ENCODE results near the gene TAT.
"Not testable (repeated sequence)": the region's sequence is repeated elsewhere in the genome, so short reads cannot be mapped to it uniquely, and the experiment has no call there.

TAT gene

DNA sequence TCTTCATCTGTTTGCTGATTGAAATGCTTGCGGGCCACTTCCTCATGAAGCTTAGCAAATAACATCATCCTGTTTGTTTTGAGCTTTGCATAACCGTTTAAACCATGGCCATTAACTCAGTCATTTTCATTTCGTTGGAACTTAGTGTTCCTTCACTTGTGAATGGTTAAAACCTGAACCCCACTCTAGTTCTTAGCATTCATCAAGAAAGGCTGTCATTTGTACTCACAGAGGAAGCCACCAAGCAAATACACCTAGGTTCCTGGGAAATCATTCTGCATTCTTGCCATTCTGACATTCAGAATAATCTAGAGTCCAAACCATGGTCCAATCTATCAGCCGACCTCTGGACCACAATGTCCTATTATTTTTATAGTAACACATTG lies 8.4 kb upstream of the TAT start:
- no peak for DNase-seq

DNA sequence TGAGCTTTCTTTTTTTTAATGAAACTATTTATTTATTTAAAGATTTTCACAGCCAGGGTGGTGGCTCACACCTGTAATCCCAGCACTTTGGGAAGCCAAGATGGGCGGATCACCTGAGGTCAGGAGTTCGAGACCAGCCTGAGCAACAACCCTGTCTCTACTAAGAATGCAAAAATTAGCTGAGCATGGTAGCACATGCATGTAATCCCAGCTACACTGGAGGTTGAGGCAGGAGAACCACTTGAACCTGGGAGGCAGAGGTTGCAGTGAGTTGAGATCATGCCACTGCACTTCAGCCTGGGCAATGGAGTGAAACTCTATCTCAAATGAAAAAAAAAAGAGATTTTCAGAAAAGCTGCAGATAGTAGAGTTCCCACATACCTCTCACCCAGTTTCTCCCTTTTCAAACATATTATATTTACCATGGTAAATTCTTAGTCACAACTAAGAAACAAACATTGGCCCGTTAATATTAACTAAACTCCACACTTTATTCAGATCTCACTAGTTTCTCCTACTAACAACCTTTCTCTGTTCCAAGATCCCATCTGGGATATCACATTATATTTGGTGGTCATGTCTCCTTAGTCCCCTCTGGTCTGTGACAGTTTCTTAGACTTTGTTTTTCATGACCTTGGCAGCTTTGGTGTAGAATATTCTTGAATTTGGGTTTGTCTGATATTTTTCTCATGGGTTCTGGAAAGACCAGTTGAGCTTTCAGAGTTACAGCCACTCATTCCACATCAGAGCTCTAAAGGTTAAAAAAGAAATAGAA lies 7.8 kb upstream of the TAT start:
- no peak for DNase-seq

DNA sequence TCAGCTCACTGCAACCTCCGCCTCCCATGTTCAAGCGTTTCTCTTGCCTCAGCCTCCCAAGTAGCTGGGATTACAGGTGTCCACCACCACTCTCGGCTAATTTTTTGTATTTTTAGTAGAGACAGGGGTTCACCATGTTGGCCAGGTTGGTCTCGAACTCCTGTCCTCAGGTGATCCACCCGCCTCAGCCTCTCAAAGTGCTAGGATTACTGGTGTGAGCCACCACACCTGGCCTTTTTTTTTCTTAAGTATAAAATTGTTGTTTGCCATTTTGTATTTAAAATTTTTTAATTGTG lies 5.6 kb upstream of the TAT start:
- not testable (repeated sequence) for DNase-seq

DNA sequence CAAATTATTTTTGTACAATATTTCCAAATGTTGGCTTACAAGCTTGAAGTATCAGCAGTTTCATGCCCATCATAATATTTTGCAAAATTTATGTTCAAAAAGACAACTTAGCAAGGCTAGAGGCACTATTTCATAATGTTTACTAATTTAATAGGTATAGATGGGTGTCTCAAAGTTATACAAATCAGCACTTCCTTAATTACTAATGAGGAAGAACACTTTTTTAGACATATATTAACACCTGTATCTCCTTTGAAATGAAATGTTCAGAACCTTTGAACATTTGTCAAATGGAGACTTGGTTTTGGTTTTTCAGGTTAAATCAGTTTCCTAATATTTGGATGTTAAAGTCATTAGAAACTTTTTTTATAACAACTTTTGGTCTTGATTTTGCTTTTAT lies 2.2 kb downstream of the TAT start:
- no peak for DNase-seq

DNA sequence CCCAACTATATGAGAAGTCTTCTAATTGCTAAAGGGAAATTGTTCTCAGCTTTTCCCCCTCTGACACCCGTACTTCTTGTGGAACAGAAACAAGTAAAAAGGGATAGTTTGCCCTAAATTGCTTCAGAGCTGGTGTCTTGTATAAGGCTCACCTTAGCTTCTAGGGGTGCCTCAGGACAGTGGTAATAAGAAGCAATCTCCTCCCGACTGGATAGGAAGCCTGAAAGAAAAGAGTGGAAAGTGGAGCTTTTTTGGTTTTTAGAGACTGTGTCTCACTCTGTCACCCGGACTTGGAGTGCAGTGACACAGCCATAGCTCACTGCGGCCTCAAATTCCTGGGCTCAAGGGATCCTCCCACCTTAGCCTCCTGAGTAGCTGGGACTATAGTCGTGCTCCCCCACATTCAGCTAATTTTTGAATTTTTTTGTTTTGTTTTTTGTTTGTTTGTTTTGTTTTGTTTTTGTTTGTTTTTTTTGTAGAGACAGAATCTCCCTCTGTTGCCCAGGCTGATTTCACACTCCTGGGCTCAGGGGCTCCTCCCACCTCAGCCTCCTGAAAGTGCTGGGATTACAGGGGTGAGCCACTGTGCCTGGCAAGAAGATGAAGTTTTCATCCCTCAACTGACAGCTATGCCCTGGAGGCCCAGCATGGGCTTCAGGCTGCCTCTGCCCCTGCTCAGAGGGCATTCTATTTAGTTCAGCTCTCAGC lies 3.4 kb downstream of the TAT start:
- DNase-seq, result no peak

DNA sequence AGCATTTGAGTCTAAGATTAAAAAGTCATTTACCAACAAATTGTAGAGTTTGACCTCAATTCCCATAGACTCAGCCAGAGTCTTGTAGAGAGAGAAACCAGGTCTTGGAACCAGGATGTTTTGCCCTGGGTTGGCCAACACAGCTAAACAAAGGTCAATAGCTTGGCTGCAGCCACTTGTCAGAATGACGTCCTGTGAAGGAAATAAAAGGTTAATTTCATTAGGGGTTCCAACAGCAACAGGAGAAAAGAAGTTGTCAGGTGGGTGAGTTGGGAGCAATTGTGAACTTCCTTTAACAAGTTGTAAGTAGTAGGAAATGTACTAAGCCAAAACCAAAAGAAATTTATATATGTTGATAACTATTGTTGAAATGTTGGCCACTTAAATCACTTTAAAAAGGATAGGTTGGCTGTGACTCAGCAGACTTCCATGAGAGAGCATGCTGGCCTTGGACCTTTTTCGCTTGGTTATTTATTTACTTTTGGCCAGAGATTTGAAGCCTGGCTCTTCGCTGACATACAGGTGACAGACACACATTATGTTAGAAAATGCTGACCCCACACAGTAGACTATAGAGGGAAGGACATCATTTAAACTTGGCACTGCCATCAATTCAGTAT lies 4.3 kb downstream of the TAT start:
- DNase-seq, result no peak

DNA sequence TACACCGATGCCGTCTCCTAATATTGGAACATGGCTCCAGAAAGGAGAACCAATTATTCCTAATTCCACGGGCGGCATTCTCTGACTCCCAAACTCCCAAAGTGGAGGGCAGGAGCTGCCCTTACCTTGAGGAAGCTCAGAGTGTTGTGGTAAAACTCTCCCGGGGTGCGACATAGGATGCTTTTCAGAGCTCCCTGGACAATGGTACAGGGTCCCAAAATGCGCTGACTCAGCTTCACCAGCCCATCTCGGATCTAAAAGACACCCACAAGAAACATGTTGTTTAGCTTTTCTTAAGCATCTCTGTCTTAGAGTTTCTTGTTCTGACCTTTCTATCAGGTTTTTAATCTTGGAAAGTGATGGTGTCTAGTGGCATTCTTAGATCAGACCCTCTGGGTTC lies 6.7 kb downstream of the TAT start:
- no peak for DNase-seq

DNA sequence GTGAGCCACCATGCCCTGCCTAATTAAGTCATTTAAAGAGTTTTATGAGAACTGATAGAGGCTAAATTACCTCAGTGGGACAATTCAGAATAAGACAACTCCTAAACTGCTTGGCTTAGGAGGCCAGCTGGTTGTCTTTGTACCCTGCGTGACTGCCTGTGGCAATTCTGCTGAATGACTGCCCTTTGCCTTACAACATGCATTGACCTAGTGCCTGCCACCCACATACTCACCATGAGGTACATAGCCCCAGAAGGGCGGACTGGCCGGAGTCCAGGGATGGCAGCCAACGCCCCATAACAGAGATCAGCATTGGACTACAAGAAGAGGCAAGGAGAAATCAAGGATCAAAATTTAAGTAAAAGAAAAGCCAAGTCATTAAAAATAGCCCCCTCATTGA lies 7.3 kb downstream of the TAT start:
- no peak for DNase-seq

DNA sequence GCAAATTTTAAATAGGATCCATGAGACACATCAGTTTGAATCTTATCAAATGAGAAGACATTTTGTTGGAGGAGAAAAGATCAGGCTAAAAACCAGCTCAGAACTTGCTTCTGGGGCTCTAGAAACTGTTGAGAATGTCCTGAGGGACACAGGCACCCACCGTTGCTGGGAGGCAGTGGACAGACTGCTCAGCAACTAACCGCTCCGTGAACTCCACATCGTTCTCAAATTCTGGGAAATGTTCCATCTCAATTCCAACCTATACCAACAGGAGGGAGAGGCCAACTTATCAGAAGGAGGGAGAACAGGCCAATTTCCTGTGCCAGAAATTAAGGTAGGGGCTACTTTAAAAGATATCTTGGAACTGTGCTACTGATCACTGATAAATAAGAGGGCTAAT lies 8.3 kb downstream of the TAT start:
- DNase-seq, result no peak

DNA sequence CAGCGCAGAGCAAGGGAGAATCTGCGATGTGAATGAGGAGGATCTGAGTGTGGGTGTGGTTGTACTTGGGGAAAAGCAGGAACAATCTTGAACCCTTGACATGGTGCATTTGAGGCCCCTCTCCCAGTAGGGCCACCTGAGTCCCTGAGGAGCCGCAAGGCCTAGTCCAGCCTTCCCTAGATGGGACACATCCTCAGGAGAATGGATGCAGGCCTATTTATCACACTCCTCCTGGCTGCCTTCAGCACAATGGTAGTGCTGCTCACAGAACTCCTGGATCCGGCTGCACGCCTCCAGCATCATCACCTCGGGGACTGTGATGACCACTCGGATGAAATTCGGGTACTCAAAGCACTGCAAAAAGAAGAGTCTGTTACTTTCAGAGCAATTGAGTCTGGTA lies 9.0 kb downstream of the TAT start:
- DNase-seq, result no peak

DNA sequence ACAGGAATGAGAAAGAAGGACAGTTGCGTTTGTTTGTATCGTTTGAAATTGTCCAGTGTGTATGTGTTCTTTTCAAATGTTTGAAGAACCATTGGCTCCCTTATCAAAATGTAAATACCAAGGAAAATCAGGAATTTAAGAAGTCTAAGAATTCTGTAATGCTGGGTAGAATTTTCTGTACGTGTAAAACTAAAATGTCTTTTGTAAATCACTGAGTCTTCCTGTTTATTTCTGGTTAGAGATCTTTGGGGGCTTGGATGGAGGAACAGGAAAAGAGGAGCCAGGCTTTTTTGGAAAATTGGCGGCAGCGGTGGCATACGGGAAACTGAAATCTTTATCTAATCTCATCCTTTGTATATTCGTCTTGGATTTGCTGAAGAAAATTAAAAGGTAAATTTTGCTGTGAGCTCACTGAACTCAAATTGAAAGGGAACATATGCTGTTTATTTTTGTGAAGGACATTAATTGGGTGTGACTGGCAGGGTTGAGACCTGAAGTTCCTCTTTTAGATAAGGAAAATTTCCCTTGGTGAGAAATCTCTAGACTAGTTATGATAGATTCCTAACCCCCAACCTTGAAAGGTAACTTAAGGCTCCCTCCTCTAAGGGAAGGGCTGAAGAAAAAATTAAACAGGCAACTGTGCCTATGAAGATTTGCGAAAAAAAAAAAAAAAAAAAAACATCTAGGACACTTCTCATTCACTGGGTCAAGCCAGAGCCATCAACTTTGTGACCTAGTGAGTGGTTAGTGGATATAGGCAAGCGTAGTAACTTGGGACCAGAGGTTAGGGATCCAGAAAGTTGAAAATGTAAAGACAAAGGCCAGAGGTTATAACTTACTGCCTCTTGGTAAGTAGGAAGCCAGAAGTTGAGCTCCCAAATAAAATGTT lies 10.8 kb downstream of the TAT start:
- DNase-seq, result no peak

DNA sequence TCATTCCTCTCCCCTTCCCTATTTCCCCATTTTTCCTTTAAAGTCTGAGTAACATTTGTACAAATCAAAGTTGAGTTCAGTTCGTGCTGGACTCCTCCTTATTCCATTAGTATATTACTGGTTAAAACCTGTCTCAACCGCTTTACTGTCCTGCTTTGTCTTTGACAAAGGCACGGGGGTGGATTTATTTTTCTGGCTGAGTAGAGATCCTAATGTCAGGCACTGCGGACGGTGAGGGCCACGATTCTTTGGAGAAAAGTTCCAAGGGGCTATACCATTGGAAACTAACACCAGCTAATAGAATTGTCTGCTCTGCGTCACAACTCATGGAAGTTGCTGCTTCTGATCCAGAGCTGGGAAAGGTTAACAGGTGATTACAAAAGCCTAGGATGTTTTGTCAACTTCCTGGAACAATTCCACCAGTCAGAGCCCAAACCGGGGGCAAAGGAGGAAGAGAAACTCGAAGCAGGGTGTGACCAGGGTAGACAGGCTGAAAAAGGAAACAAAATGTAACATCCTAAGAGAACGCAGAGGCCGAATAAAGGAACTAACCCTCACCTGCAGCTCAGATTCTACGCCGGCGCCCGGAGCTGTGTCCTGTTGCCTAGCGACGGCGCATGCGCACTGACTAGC lies 12.4 kb downstream of the TAT start:
- peak in 1 of 58 donors; percentile 23 for DNase-seq

DNA sequence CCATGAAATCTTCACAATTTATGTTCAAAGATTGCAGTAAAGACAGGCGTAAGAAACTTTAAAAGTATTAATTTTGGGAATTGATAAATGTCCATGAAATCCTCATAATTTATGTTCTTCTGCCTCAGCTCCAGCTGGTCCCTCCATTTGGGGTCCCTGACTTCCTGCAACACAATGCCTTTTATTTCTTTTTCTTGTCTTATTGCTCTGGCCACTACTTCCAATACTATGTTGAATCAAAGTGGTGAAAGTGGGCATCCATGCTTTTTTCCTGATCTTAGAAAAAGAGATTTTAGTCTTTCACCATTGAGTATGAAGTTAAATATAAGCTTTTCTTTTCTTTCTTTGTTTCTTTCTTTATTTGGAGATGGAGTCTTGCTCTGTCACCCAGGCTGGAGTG lies 14.3 kb downstream of the TAT start:
- no peak for DNase-seq

DNA sequence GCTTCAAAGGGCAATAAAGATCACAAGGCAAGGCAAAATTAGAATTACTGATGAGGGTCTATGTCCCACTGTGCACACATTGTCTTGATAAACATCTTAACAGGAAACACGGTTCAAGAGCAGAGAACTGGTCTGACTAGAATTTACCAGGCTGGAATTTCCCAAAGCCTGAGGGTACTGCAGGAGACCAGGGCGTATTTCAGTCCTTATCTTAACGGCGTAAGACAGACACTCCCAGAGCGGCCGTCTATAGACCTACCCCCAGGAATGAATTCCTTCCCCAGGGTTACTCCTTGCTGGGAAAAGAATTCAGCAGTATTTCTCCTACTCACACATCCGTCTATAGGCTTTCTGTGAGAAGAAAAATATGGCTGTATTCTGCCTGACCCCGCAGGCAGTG lies 15.0 kb downstream of the TAT start:
- not testable (repeated sequence) for DNase-seq

DNA sequence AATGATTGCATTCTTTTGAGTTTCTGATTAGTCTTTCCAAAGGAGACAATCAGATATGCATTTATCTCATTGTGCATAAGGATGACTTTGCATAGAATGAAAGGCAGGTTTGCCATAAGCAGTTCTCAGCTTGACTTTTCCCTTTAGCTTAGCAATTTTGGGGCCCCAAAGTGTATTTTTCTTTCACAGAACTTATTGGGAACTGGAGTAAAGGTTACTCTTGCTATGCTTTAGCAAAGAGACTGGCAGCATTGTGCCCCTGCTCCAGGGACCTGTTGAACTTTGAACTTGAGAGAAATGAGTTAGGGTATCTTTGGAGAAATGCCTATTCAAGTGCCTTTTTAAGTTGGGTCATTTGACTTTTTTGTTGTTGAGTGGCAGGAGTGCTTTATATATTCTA lies 17.0 kb downstream of the TAT start:
- DNase-seq, result no peak

DNA sequence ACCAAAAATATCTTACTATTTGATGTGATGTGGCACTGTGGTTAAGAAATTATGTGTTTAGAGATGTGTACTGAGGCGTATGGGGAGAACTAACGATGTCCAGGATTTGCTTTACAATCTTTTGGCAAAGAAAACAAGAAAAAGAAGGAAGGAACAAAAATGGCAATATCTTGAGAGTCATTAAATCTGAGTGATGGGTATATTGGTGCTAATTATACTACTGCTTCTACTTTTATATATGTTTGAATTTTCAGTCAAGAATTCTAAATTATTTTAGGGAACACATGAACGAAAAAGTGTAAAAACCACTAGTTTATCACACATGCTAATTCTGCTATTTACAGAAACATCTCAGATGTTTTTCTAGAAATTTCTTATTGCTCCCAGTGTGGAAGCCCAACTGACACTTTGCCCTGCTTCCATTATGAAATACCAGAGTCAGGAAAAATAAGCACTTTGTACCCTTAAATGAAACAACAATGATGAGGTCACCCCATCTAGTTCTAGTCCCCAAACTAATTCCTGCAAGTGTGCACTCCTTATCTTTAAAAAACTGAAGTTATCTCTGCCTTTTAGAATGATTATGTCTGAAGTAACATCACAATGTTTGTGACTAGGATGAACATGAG lies 18.8 kb downstream of the TAT start:
- no peak for DNase-seq

DNA sequence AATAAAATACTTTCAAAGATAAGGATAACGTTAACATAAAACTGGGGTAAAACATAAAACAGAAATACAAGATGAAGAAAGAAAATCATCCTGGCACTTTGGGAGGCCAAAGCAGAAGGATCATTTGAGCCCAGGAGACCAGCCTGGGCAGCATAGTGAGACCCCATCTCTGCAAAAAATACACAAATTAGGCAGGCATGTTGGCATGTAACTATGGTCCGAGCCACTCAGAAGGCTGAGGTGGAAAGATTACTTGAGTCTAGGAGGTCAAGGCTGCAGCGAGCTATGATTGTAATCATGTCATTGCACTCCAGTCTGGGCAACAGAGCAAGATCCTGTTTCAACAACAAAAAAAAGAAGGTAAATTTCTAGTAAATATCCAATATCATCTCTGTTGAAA lies 19.6 kb downstream of the TAT start:
- DNase-seq, result no peak

DNA sequence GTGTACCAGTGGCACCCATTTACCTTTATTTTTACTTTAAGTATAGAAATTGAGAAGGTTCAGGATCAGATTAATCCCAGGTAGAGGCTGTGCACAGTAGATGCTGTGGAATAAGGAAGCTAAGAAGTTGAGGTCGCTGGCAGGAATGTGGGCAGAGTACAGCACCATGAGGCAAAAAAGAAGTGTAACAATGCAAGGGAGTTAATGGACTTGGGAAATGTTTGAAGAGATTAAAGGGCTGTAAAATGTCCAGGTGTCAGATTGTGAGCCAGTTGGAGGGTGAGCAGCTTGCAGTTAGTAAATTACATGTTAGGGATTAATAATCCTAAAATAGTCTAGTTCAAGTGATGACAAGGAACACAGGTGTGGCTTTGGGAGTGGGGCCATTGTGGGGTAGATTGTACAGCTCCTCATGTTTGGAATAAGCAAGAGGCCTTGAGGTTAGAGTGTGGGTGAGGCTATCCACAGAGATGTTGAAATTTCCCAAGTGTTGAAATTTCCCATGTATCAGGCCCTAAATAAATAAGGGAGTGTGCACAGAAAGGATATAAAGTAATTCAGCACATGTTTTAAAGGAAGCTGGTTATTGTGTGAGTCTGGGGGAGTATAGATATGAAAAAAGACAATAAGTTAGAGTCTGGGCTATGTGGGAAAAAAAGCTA lies 21.5 kb downstream of the TAT start:
- no peak for DNase-seq

DNA sequence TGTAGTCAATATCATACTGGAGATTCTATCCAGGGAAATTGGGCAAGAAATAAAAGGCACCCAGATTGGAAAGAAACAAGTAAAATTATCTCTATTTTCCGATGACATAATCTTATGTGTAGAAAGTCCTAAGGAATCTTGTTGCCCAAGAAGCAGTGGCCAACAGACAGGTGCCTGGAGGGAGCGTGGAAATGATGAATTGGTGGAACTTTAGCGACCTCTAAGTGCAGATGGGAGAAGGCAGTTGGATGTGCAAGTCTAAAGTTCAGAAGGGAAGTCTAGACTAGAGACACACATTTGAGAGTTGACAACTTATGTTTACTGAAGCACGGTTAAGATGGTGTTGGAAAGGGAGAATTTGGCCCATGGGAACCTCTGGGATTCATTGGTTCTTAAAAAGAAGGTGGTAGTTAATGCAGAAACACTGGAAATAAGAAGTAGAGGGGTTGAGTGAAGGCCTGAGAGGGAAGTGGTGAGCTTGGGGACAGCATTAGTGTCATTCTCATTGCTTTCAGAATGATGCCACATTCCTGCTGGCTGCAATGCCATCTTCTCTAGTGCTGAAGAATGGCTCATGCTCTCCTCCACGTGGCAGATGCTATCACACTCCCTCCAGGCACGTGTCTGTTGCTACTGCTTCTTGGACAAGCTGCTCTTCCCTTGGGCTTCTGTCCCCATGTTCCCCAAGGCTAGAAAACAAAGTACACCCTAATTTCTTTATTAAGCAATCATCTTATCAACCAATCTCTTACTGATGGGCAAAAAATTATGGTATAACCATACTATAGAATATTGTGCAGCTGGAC lies 24.0 kb downstream of the TAT start:
- DNase-seq, result no peak

DNA sequence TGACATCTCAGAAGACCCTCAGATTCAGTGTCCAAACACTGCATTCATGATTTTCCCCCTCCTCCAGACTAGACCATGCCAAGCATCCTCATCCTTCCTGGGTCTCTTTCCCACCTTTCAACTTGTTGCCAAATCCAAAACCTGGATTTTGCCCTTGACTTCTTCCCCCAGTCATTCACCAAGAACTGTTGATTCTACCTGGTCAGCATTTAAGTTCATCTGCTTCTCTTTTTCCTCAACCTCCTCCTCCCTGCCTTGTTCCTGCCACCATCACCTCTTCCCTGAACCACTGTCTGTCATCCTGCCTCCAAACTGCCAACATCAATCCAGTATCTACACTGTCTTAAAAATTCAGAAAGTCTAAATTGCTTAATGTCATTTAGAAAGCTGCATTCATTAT lies 29.7 kb downstream of the TAT start:
- no peak for DNase-seq

Data from anterior cingulate cortex (tissue), 58 donors.